Stomach (tissue), 9 donors: ENCODE results near the gene SDK2. TPM values are rescaled to one million over a fixed set of nuclear protein-coding genes. Genes with fewer than 3 reads are reported as not detected.

Source experiments
- DNase-seq, 2 donors: peaks; one replicate each; pipeline versions ENCODE4 v3.0.0 to v3.0.0-alpha.2; 2013 to 2019
- H3K27ac ChIP-seq, 5 donors: fragments of 200-600 bp in 4 of 5; sonication (generic) in 4 of 5; one replicate each; pipeline ENCODE4 v1.5.1; 2013 to 2019; ENCODE audit warnings: mild to moderate bottlenecking in 1 of 5, moderate library complexity in 1 of 5
- H3K27me3 ChIP-seq, 3 donors: fragments of 200-600 bp; sonication (generic); one replicate each; pipeline ENCODE4 v1.5.1; 2017 to 2019; ENCODE audit warnings: mixed run types in 1 of 3
- H3K36me3 ChIP-seq, 4 donors: fragments of 200-600 bp; sonication (generic); 1 replicate in 3 of 4; 2 replicates in 1 of 4; pipeline ENCODE4 v1.5.1; 2016 to 2019
- H3K4me1 ChIP-seq, 4 donors: fragments of 200-600 bp; sonication (generic); one replicate each; pipeline ENCODE4 v1.5.1; 2016 to 2019
- H3K4me3 ChIP-seq, 4 donors: fragments of 200-600 bp; sonication (generic) in 3 of 4; one replicate each; pipeline ENCODE4 v1.5.1; 2016 to 2019; ENCODE audit warnings: mild to moderate bottlenecking in 1 of 4
- H3K9me3 ChIP-seq, 4 donors: fragments of 200-600 bp; sonication (generic); one replicate each; pipeline ENCODE4 v1.5.1; 2016 to 2019
- CTCF ChIP-seq, 7 experiments: fragments of 450-650 bp in 4 of 7; fragments of 200-600 bp in 3 of 7; sonication (generic) in 3 of 7; IDR thresholded peaks; one replicate each; pipeline ENCODE4 v1.5.1; 2016 to 2019; ENCODE audit warnings: antibody characterized with exemption in 7 of 7, control low read depth in 2 of 7, mild to moderate bottlenecking in 1 of 7
- EP300 ChIP-seq: sonication (generic); formaldehyde crosslinking; IDR thresholded peaks from one replicate; pipeline ENCODE4 v1.6.1; 2017; ENCODE audit warnings: antibody characterized with exemption
- POLR2A ChIP-seq, 4 donors: fragments of 450-650 bp; IDR thresholded peaks; one replicate each; pipeline ENCODE4 v1.6.1; 2016; ENCODE audit warnings: antibody characterized with exemption in 4 of 4, control low read depth in 2 of 4, mild to moderate bottlenecking in 1 of 4, moderate library complexity in 1 of 4
- POLR2AphosphoS5 ChIP-seq, 3 donors: sonication (generic); formaldehyde crosslinking; IDR thresholded peaks; one replicate each; pipeline ENCODE4 v1.6.1; 2016; ENCODE audit warnings: antibody characterized with exemption in 3 of 3
- WGBS, 5 donors: extraction: QIAGEN DNeasy Blood & Tissue Kit in 3 of 5; methylation state at CpG; one replicate each; pipeline versions ENCODE4 v1.1.5 to v1.1.7; 2013 to 2018; 5-methylcytosine and 5-hydroxymethylcytosine counted together
- intact Hi-C: fragments of 100-400 bp; cut with DNase I; formaldehyde crosslinking; loops from one replicate; pipeline ENCODE4 v1.15.1; 2023; ENCODE audit warnings: low total_unique reads
- polyA plus RNA-seq, 3 donors: library from polyadenylated mRNA; stranded (reverse); fragments of 200-250 nt; gene quantifications; one replicate each; pipeline ENCODE4 v1.2.3, GENCODE V29; 2013
- total RNA-seq, 5 donors: library from RNA; depleted of rRNA; stranded (reverse); fragments of >200 nt; gene quantifications; one replicate each; pipeline versions ENCODE4 v1.1.0 to v1.2.3, GENCODE V29; 2014 to 2016
- donor health status: healthy with polysubstance abuse.
- donor health status: Bipolar disorder and iron deficiency.
- donor health status: healthy.

SDK2 gene
- total and polyA plus RNA-seq, 8 donors: under 0.01 to 9.6 (median 0.44) TPM; not detected in 1

- Histone ChIP-seq H3K4me3 (no peak overlapping the region), H3K27ac (no peak overlapping the region), H3K27me3 (no peaks in the 10 kb centered on the region), H3K9me3 (no peaks in the 10 kb centered on the region), H3K4me1 (no peaks in the 10 kb centered on the region), H3K36me3 (peaks cover 0 to under 1% (median 0%) of the 10 kb centered on the region in 4 donors)
- intact Hi-C loops: no loop called here
- no peak for TF ChIP-seq EP300
- TF ChIP-seq CTCF (IDR thresholded peaks at IDR 0.05): no peak
- TF ChIP-seq POLR2AphosphoS5 (IDR thresholded peaks at IDR 0.05): no peak
- no peak for TF ChIP-seq POLR2A (IDR thresholded peaks at IDR 0.05)
- 87 to 95% (median 92%) methylated on average over 9 to 11 of the region's 11 CpGs for WGBS, 5 donors
- no peak for DNase-seq
Observed at GRCh38 chr17:73390851-73391250, 253.4 kb downstream of the SDK2 start.

GRCh38 chr17:73390221-73390620 lies 254.0 kb downstream of the SDK2 start:
- H3K27me3 ChIP-seq: no peaks in the 10 kb centered on the region
- DNase-seq: no peak
- WGBS, 5 donors: 91 to 96% (median 92%) methylated on average over 14 to 16 of the region's 16 CpGs
- no peaks in the 10 kb centered on the region for H3K9me3 ChIP-seq
- no peaks in the 10 kb centered on the region for H3K4me1 ChIP-seq
- no peak for TF ChIP-seq EP300
- no peak for TF ChIP-seq POLR2A (IDR thresholded peaks at IDR 0.05)
- no peak for TF ChIP-seq CTCF (IDR thresholded peaks at IDR 0.05)
- no peak for TF ChIP-seq POLR2AphosphoS5 (IDR thresholded peaks at IDR 0.05)
- intact Hi-C loops: no loop called here
- H3K36me3 ChIP-seq: peaks cover 0 to 6% (median 2%) of the 10 kb centered on the region in 4 donors
- H3K4me3 ChIP-seq: no peak overlapping the region
- H3K27ac ChIP-seq: no peak overlapping the region

- 92 to 99% (median 96%) methylated on average over 6 of the region's 6 CpGs for WGBS, 5 donors
- TF ChIP-seq EP300 (no peak), POLR2A (IDR thresholded peaks at IDR 0.05) (no peak), POLR2AphosphoS5 (IDR thresholded peaks at IDR 0.05) (no peak)
Observed at GRCh38 chr17:73389411-73389810, 254.8 kb downstream of the SDK2 start.

GRCh38 chr17:73388578-73388905 lies 255.7 kb downstream of the SDK2 start:
- Histone ChIP-seq H3K27me3 (no peaks in the 10 kb centered on the region), H3K27ac (no peak overlapping the region), H3K36me3 (peaks cover 0 to 6% (median 2%) of the 10 kb centered on the region in 4 donors), H3K9me3 (no peaks in the 10 kb centered on the region), H3K4me3 (no peak overlapping the region), H3K4me1 (no peaks in the 10 kb centered on the region)
- no peak for TF ChIP-seq POLR2A (IDR thresholded peaks at IDR 0.05)
- no peak for TF ChIP-seq POLR2AphosphoS5 (IDR thresholded peaks at IDR 0.05)
- TF ChIP-seq CTCF (IDR thresholded peaks at IDR 0.05): no peak
- intact Hi-C loops: loop anchor here (10.0 kb wide), 1 partner anchor 634 kb away; no protein-coding TSS in a partner anchor
- no peak for DNase-seq

More at GRCh38 chr17:73389411-73389810, 254.8 kb downstream of the SDK2 start:
- H3K36me3 ChIP-seq: peaks cover 0 to 6% (median 2%) of the 10 kb centered on the region in 4 donors
- no peak overlapping the region for H3K4me3 ChIP-seq
- no peaks in the 10 kb centered on the region for H3K4me1 ChIP-seq
- no peaks in the 10 kb centered on the region for H3K9me3 ChIP-seq
- no peak for DNase-seq
- no peak overlapping the region for H3K27ac ChIP-seq
- H3K27me3 ChIP-seq: no peaks in the 10 kb centered on the region
- intact Hi-C loops: loop anchor here (10.0 kb wide), 1 partner anchor 635 kb away; no protein-coding TSS in a partner anchor

- Histone ChIP-seq H3K36me3 (peaks cover 0 to 6% (median 2%) of the 10 kb centered on the region in 4 donors), H3K27ac (no peak overlapping the region), H3K9me3 (no peaks in the 10 kb centered on the region), H3K27me3 (no peaks in the 10 kb centered on the region), H3K4me1 (no peaks in the 10 kb centered on the region), H3K4me3 (no peak overlapping the region)
- 76 to 85% (median 78%) methylated on average over 24 to 28 of the region's 28 CpGs for WGBS, 5 donors
- TF ChIP-seq EP300 (no peak), CTCF (IDR thresholded peaks at IDR 0.05) (no peak), POLR2AphosphoS5 (IDR thresholded peaks at IDR 0.05) (no peak), POLR2A (IDR thresholded peaks at IDR 0.05) (no peak)
- intact Hi-C loops: loop anchor here (10.0 kb wide), 1 partner anchor 633 kb away; no protein-coding TSS in a partner anchor
- DNase-seq: no peak
Observed at GRCh38 chr17:73387746-73388577, 256.3 kb downstream of the SDK2 start.
